Medulla oblongata (tissue), 1 donor: Measurements from ENCODE around the gene DIAPH1.

ENCODE experiments used
- DNase-seq: peaks from one replicate; pipeline ENCODE4 v3.0.0-alpha.2; 2015; ENCODE audit errors: extremely low spot score

The DIAPH1 gene

GRCh38 chr5:141639357-141640050 is 20.7 kb upstream of the DIAPH1 start:
- no peak for DNase-seq

- no peak for DNase-seq
Measured at GRCh38 chr5:141638771-141639170, 20.0 kb upstream of the DIAPH1 start.

DNA sequence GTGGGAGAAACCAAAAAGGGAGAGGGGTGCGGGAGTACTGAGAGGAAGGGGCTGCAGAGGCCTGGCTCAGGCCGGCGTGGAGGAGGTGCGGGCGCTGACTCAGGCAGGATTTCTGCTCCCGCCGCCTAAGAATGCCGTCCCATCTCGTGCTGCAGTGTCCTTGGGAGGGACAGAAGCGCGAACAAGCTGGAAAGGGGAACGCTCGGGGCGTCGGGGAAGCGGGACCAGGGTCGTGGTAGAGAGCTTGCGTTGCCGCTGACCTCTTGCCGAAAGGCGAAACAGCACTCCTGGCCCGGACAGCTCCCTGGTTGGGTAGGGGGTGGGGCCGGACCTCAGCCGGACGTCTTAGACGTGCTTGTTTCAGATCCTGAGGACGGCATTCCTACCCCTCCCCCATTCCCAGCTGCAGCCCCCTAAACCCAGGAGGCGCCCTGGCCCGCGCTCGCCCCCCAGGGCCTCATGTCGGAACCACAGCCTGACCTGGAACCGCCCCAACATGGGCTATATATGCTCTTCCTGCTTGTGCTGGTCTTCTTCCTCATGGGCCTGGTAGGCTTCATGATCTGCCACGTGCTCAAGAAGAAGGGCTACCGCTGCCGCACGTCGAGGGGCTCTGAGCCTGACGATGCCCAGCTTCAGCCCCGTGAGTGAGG is 19.1 kb upstream of the DIAPH1 start:
- peak; percentile 55 for DNase-seq

- no peak for DNase-seq
Measured at GRCh38 chr5:141637123-141637766, 18.4 kb upstream of the DIAPH1 start.

DNA sequence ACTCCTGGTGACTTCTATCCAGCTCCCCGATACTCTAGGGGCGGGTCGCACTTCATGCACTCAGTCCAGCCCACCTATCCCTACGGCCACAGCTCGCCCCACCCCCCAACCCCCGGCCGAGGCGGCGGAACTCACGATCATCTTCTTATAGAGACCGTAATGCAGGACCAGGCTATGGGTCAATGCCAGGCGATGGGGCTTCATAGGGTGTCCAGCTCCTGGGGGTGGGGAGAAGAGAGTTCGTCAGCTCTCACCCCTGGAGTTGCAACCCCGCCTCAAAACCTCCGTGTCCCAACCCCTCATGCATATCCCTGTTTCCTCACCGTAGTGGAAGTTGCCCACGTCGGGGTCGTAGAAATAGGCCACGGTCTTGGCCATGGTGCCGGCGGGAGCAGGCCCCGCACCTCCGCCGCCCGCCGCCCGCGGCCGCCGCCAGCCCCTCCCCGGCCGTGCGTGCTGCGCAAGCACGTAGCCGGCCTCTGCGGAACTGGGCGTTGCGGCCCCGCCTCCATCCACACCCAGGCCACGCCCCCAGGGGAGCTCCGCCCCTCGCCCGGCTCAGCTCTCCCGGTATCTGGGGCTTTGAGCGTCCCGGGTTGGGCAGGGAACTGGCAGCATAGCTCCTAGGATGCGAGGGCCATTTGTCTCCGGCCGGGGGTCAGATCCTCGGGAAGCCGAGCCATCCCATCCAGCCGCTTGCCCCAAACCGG is 17.8 kb upstream of the DIAPH1 start, which contains the start of the genes HDAC3 and RELL2:
TSS of gene HDAC3 (minus strand) at position 437 of the 710 bp plus-strand sequence. CDS start at position 378, 59 bp downstream.
TSS of gene RELL2 (plus strand) at position 585 of the 710 bp plus-strand sequence. CDS start 1,229 bp downstream, outside the sequence.
- peak; percentile 95 for DNase-seq

DNA sequence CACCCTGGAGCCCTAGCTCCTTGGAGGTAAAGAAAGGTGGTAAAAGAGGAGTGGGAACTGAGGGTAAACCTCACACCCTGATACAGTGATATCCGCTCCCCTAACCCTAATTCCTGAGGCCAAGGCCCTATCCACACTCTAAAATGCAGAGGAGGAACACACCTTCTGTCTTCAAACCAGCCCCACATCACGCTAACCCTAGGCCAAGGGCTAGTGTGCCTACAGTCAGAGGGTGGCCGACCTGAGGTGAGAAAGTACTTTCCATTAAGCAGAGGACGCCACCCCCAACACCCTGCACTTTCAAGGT is 17.3 kb upstream of the DIAPH1 start:
- no peak for DNase-seq

GRCh38 chr5:141635646-141636045 is 16.8 kb upstream of the DIAPH1 start:
- DNase-seq: no peak

DNA sequence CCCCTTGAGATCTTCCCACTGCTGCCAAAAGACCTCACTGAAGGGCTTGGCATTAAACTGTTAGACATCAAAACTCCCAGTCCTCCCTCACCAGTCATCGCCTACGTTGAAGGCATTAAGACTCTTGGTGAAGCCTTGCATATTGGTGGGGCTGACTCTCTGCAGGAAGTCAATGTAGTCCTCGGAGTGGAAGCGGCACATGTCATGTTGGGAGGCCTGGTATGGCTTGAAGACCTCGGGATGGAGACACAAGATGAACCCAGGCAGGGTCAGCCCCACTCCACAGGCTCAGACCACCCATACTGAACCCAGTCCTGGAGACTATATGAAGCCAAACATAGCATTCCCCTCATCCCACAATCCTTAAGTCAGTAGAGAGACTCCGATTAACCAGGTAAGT is 15.9 kb upstream of the DIAPH1 start:
- DNase-seq: no peak

DNA sequence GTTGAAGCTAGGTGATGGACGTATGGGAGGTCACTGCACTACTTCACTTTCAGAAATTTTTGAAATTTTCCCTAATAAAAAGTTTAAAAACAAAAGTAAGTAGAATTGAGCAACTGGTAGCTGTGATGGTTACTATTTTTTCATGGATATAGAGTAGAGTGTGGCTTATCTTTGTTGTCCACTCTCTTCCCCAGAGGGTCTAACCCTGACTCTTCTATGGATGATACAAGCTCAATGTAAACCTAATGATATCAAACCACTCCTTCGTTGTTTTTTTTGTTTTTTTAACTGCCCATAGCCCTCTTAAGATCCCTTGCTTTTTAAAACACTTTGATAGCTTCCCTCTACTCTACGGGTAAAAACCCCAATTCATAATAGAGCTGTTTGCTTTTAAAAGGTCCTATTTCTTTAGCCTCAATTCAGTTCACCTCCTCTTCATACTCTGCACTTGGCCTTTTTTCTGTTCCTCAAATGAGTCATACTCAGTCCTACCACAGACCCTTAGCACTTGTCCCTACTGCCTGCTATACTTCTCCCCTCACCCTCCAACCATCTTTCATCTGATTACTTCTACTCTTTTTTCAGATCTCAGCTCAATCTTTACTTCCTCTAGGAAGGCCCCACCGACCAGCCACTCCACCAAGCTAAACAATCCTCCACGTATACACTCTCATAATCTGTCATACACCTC is 15.2 kb upstream of the DIAPH1 start:
- no peak for DNase-seq

DNA sequence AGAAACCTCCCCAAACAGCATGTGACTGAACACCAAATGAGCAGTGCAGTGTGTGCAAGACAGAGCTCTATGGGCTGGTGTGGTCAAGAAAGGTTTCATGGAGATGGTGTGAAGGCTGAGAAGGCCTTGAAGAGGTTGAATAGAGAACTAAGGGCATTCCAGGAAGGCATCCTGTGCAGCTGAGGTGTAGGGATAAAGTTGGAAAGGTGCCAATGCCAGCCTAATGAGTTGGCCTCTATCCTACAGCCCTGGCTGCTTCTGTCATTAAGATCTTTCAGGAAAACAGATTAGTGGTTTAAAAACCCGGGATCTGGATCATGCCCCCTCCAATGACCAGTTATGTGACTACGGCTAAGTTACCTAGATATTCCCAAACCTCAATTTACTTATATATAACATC is 13.8 kb upstream of the DIAPH1 start:
- no peak for DNase-seq

- no peak for DNase-seq
Measured at GRCh38 chr5:141630570-141631140, 11.9 kb upstream of the DIAPH1 start.

DNA sequence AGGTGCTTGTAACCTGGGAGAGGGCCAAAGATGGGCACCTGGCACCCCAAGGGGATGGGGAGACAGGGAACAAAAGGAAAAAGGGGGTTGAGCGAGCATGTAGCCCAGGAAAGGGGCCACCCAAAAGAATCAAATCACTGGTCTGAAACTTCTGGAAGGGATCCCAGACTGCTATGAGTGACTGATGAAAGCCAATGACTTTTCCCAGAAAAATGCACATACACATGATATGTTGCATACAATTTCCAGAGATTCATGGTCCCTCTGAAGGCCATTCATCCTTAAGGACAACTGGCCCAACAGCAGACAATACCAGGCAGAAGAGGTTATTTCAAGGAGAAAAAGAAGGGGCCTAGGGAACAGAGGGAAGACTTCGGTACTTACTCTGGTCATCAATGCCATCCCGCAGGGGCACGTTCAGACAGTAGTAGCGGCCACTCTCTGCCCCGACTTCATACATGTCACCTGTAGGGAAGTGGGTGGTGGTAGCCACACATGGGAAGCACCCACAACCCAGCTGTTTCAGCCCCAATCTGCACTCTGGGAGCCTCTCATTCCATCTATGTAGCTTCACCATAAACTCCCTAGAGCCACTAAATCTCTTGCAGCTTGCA is 9.5 kb upstream of the DIAPH1 start:
- no peak for DNase-seq

DNA sequence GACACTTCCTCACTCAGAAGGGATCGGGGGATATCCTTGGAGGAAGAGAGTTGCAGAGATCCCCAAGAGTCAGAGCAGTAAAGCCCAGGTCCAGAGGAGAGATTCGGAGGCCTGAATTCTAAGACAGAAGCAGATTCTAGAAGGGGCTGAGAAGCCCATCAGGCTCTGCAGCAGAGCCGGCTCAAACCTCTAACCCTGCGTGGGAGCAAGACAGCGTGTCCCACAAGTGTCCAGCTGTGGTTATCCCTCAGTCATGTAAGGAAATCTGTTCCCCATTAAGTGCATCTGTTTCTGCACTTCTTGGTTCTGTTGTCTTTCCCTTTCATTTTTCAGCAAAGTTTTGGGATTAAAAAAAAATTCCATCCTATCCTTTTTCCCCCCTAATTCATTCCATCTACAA is 4.8 kb upstream of the DIAPH1 start:
- DNase-seq: no peak

- DNase-seq: peak; percentile 80
Measured at GRCh38 chr5:141623186-141623585, 4.4 kb upstream of the DIAPH1 start.

GRCh38 chr5:141618030-141618803 is 583 bp downstream of the DIAPH1 start:
- peak; percentile 30 for DNase-seq

- no peak for DNase-seq
Measured at GRCh38 chr5:141617682-141618029, 1.1 kb downstream of the DIAPH1 start.

DNA sequence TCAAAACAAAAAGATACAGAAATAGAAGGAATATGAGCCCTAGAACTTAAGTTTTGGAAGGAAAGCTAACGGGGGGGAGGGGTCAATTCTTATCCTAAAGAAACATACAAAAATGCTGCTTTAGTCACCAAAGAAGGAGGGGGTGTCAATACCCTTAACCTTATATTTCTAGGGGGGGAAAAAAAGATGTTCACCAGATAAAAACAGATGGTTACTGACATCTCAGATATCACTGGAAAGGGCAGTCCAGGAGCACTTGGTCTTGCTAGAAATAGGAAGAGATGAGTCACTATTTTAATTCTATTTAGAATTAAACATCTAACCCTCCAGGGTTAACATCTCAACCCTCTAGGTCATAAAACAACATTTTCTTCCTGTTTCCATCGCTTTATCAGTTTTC is 1.7 kb downstream of the DIAPH1 start:
- DNase-seq: no peak

DNA sequence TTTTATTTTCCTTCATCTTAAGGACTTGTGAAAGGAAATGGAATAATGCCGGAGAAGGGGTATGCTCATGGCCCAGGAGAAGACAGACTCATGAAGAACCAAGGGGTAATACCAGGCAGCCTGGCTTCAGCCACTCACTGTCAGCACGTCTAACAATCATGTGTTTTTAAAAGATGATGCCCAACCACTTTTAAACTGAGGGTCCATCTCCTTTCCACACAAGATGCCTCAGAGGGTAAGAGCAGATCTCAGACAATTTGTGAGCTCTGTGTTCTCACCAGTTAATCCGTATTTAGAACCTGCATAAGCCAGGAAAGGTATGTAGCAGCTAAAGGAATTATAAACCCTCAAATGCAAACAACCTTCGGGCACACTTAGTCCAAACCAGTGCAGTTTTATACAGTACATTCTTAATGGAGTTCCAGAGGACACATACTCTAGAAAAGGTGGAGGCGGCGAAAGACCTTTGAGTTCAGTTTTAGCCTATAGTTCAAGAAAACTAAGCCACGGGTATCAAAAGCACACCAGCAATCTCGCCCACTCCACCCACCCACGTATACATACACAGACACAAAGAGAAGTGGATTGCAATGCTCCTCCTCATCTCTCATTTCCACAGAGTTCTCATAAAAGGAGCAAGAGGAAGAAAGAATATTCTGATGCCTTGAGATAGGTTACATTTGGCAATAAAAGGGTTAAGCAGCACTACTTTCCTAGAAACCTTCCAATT is 2.6 kb downstream of the DIAPH1 start:
- DNase-seq: no peak

DNA sequence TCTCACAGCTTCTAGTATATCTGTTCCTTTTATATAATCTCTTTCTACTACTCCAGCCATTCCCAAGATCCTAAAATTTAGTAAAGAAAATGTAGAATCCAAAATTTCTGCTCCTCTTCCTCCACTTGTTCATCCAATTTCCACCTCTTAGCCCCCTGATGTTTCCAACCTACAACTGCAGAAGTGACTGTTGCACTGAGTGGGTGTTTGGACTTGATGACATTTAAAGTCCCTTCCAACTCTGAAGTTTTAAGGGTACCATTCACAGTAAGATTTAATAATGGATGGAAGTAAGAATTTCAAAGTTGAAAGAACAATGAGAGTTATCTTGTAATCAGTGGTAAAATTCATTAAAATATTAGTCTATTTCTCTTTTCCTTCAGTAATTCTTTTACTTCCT is 5.5 kb downstream of the DIAPH1 start:
- DNase-seq: no peak

GRCh38 chr5:141611289-141611688 is 7.5 kb downstream of the DIAPH1 start:
- DNase-seq: no peak
